CD4-positive, CD25-positive, alpha-beta regulatory T cell (primary cell): ENCODE data around the gene RBM38. TPM values are rescaled to one million over a fixed set of nuclear protein-coding genes. Genes with fewer than 3 reads are reported as not detected.

ENCODE experiments used
- ATAC-seq, 2 donors: fragments of 150-1000 bp; cut with Tn5 transposase; one replicate each; pipeline ENCODE4 v1.10.0; 2021; ENCODE audit warnings: low read depth in 2 of 2, moderate number of reproducible peaks in 2 of 2, moderate library complexity in 1 of 2
- DNase-seq, 3 donors: peaks; one replicate each; pipeline versions ENCODE4 v3.0.0 to v3.0.0-alpha.2; 2012 to 2022; ENCODE audit warnings: mixed read lengths in 1 of 3
- H3K27ac ChIP-seq: one replicate; pipeline ENCODE4 v1.7.0; 2013; ENCODE audit warnings: mild to moderate bottlenecking, low read length; ENCODE audit not compliant: insufficient read depth, poor library complexity, severe bottlenecking
- H3K27me3 ChIP-seq: one replicate; pipeline ENCODE4 v1.7.0; 2013; ENCODE audit warnings: low read length; ENCODE audit not compliant: control insufficient read depth, insufficient read depth
- H3K36me3 ChIP-seq: one replicate; pipeline ENCODE4 v1.7.0; 2013; ENCODE audit warnings: mild to moderate bottlenecking, low read length, moderate library complexity; ENCODE audit not compliant: control insufficient read depth, insufficient read depth
- H3K4me1 ChIP-seq: 2 replicates; pipeline ENCODE4 v1.7.0; 2013; ENCODE audit warnings: mild to moderate bottlenecking, low read length; ENCODE audit not compliant: insufficient read depth, control insufficient read depth, poor library complexity, severe bottlenecking
- H3K4me3 ChIP-seq: one replicate; pipeline ENCODE4 v1.7.0; 2013; ENCODE audit warnings: low read depth, mild to moderate bottlenecking, low read length, moderate library complexity
- H3K9me3 ChIP-seq, 2 experiments: 1 replicate in 1 of 2; 2 replicates in 1 of 2; pipeline ENCODE4 v1.7.0; 2013; ENCODE audit warnings: low read length in 2 of 2, mild to moderate bottlenecking in 1 of 2, moderate library complexity in 1 of 2; ENCODE audit not compliant: control insufficient read depth in 2 of 2
- H3K27ac Mint-ChIP-seq, 3 donors: one replicate each; pipeline ENCODE4 v1.8.0; 2020 to 2022; ENCODE audit warnings: mild to moderate bottlenecking in 3 of 3, mixed read lengths in 3 of 3, moderate library complexity in 2 of 3
- H3K27me3 Mint-ChIP-seq: one replicate; pipeline ENCODE4 v1.8.0; 2022; ENCODE audit warnings: mild to moderate bottlenecking, mixed read lengths
- H3K36me3 Mint-ChIP-seq: one replicate; pipeline ENCODE4 v1.8.0; 2020; ENCODE audit warnings: mixed read lengths
- H3K4me1 Mint-ChIP-seq, 4 donors: one replicate each; pipeline ENCODE4 v1.8.0; 2020 to 2022; ENCODE audit warnings: mixed read lengths in 4 of 4, mild to moderate bottlenecking in 1 of 4
- H3K4me3 Mint-ChIP-seq, 4 donors: one replicate each; pipeline ENCODE4 v1.8.0; 2020 to 2022; ENCODE audit warnings: mild to moderate bottlenecking in 4 of 4, mixed read lengths in 4 of 4, moderate library complexity in 3 of 4
- H3K9me3 Mint-ChIP-seq, 7 donors: one replicate each; pipeline ENCODE4 v1.8.0; 2020 to 2022; ENCODE audit warnings: mixed read lengths in 7 of 7, mild to moderate bottlenecking in 3 of 7, moderate library complexity in 2 of 7
- polyA plus RNA-seq, 4 donors: library from polyadenylated mRNA; unstranded; fragments of 300-500 nt; fragmentation: Illumina TruSeq; gene quantifications; one replicate each; pipeline ENCODE4 v1.2.3, GENCODE V29; 2021
- total RNA-seq: library from RNA; stranded (reverse); gene quantifications from one replicate; pipeline ENCODE4 v1.2.3, GENCODE V29; 2022

The RBM38 gene
- total and polyA plus RNA-seq, 5 donors from 2014 or later: 71.9 to 322 (median 126) TPM

DNA sequence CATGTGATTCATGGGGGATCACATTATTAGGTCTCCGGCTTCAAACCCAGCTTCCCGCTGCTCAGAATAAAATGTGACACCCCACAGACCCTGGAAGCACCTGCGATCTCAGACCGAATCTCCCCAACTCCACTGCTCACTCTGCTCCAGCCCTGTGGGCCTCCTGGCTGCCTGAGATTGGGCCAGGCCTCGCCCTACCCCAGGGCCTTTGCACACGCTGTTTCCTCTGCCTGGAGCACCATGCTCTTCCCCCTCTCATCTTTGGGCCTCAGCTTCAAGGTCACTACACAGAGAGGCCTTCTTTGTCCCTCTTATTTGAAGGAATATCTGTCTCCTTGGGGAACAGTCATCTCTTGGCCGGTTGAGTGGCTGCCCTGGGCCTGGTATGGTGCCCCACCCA lies 48.8 kb downstream of the RBM38 start:
- H3K9me3 Mint-ChIP-seq: peaks cover 0 to 1% (median 0%) of the 10 kb centered on the region in 7 donors
- Histone ChIP-seq H3K4me1 (peaks cover 16% of the 10 kb centered on the region), H3K27ac (no peak overlapping the region), H3K9me3 (no peaks in the 10 kb centered on the region), H3K27me3 (no peaks in the 10 kb centered on the region), H3K4me3 (no peak overlapping the region), H3K36me3 (no peaks in the 10 kb centered on the region)
- no peak overlapping the region for H3K4me3 Mint-ChIP-seq
- H3K4me1 Mint-ChIP-seq: peaks cover under 1 to 30% (median 15%) of the 10 kb centered on the region in 4 donors
- H3K27ac Mint-ChIP-seq: peak overlapping the region in 1 of 3 donors; percentile 73
- ATAC-seq (no peak), DNase-seq (no peak)
- H3K36me3 Mint-ChIP-seq: no peaks in the 10 kb centered on the region
- no peaks in the 10 kb centered on the region for H3K27me3 Mint-ChIP-seq

DNA sequence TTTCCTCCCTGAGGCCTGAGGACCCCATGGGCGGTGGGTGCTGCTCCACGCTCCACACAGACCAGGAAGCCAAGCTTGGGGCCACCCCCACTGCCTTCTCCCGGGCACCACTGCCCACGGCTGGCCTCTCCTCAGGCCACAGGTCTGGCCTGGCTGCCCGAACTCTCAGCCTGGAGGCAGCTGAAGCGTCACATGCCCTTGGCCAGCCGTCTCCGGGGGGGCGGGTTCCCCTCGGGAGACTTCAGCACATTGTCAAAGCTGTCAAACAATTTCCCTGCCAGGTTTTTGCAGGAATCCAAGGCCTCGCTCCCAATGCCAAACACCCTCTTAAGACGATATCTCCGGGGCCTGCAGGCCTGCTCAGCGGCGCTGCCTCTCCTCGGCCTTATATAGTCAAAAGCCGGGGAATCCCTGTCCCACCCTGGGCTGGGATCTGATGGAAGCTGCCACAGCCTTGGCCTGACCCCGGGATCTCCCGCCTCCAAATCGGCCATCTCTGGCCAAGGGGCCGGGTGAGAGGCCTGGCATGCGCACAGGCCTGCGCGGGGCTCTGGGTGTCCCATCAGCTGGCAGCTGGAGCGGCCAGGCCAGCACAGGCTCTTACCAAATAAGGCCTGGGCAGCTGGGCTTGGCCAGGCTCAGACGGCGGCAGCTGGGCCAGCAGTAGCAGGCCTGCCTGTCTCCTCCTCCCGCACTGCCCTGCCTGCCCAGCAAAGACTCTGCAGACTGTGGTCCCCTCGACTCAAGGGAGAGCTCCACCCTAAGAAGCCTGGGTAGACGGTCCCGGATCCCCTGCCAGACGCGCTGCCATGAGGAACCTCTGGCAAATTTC lies 49.7 kb downstream of the RBM38 start:
- no peaks in the 10 kb centered on the region for H3K9me3 ChIP-seq
- Mint-ChIP-seq H3K27ac (no peak overlapping the region), H3K36me3 (no peaks in the 10 kb centered on the region), H3K4me3 (no peak overlapping the region), H3K27me3 (peaks cover 4% of the 10 kb centered on the region), H3K4me1 (peaks cover 0 to 21% (median 10%) of the 10 kb centered on the region in 4 donors), H3K9me3 (peaks cover 0 to 1% (median 0%) of the 10 kb centered on the region in 7 donors)
- no peaks in the 10 kb centered on the region for H3K36me3 ChIP-seq
- H3K4me1 ChIP-seq: peaks cover 7% of the 10 kb centered on the region
- DNase-seq (no peak), ATAC-seq (no peak)
- H3K27me3 ChIP-seq: no peaks in the 10 kb centered on the region
- H3K4me3 ChIP-seq: no peak overlapping the region
- no peak overlapping the region for H3K27ac ChIP-seq

DNA sequence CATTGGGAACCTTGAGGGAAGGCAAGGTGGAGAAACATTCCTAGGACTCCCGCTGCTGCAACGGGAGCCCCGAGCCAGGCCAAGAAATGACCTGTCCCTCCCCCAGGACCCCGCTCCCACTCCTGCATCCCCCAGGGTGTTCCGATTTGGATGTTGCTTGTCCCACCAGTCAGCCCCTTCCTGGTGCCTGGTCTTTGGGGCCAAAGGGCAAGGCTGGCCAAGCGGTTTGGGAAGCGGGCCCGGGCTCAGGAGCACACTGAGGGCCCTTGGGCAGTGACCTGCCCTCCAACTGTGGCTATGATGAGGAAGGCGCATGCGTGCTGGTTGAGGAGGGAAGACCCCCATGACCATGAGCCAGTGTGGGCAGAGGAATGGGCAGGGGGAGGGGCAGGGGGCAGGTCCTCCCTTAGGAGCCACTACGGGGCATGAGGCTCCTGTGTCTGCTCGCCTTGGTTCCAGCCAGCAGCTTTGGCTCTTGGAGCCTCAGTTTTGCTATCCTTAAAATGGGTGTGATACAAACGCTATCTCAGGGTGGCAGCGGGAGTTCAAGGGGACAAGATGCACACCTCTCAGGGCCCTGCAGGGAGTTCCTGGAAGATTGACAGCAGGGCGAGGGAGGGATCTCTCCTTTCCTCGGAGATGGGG lies 50.4 kb downstream of the RBM38 start:
- Histone ChIP-seq H3K4me1 (peaks cover 5% of the 10 kb centered on the region), H3K9me3 (no peaks in the 10 kb centered on the region), H3K27ac (no peak overlapping the region), H3K36me3 (no peaks in the 10 kb centered on the region), H3K4me3 (no peak overlapping the region), H3K27me3 (no peaks in the 10 kb centered on the region)
- Mint-ChIP-seq H3K27me3 (peaks cover 4% of the 10 kb centered on the region), H3K27ac (no peak overlapping the region), H3K9me3 (peaks cover 0 to 1% (median 0%) of the 10 kb centered on the region in 7 donors), H3K4me1 (peaks cover 0 to 17% (median 8%) of the 10 kb centered on the region in 4 donors), H3K36me3 (no peaks in the 10 kb centered on the region), H3K4me3 (peak overlapping the region in 1 of 4 donors; percentile 54)
- no peak for ATAC-seq
- DNase-seq: no peak

DNA sequence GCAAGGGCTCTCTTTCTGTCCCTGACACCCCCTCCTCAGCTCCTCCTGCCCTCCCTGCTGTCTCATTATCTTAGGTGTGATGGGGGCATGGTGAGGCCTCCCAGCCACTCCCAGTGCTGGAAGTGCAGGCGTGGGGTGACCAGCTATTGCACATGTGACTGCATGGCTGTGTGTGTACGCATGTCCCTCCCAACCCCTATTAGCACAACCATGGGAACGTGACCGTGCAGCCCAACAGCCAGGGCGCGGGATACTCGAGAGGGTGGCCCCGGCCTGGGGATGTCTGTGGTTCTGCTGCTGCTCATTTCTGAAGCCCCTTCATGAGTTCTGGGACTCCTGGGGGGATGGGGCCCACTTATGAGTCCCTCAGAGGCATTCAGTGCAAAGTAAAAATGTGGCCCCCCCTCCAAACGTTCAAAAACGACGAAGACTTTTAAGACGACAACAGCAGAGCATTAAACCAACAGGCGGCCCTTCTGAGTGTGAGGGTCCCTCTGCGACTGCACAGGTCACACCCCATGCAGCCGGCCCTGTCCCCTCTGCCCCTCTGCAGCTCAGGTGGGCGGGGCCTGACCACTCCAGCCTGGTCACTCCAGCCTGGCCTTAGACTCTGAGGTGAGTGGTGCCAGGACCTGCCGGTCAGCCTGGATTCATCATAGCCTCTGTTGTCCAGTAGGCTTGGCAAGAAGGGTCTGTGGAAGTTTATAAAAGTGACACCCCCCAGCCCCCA lies 51.1 kb downstream of the RBM38 start:
- H3K36me3 Mint-ChIP-seq: no peaks in the 10 kb centered on the region

DNA sequence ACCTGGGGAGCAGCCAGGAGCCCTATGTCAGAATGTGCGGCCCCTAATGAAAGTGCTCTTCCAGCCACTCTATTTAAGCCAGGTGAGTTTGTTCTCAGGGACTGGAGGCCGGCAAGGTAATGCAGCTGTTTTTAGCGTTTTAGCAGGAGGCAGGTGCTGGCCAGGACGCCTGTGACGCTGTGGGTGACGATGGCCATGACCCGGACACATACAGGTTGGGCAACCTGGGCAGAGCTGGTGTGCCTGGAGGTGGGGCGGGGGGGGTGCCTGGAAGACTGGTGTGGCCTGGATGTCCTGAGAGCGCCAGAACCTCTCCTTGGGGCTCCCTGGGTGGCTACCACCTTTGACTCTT lies 51.7 kb downstream of the RBM38 start:
- H3K27me3 ChIP-seq: no peaks in the 10 kb centered on the region
- H3K27me3 Mint-ChIP-seq: peaks cover 4% of the 10 kb centered on the region
- H3K4me1 Mint-ChIP-seq: peaks cover 0 to 11% (median 8%) of the 10 kb centered on the region in 4 donors
- H3K4me3 ChIP-seq: no peak overlapping the region
- no peak overlapping the region for H3K4me3 Mint-ChIP-seq
- no peak for ATAC-seq
- H3K36me3 Mint-ChIP-seq: no peaks in the 10 kb centered on the region
- peaks cover 0 to 1% (median 0%) of the 10 kb centered on the region in 7 donors for H3K9me3 Mint-ChIP-seq
- no peak overlapping the region for H3K27ac ChIP-seq
- peaks cover 5% of the 10 kb centered on the region for H3K4me1 ChIP-seq
- no peaks in the 10 kb centered on the region for H3K9me3 ChIP-seq
- peak overlapping the region in 1 of 3 donors; percentile 76 for H3K27ac Mint-ChIP-seq
- no peak for DNase-seq
- H3K36me3 ChIP-seq: no peaks in the 10 kb centered on the region

More for the DNA sequence above, 51.1 kb downstream of the RBM38 start:
- ATAC-seq (no peak), DNase-seq (no peak)
- Mint-ChIP-seq H3K4me1 (peaks cover 0 to 15% (median 8%) of the 10 kb centered on the region in 4 donors), H3K27me3 (peaks cover 4% of the 10 kb centered on the region), H3K27ac (peak overlapping the region in 1 of 3 donors; percentile 76), H3K4me3 (no peak overlapping the region), H3K9me3 (peaks cover 0 to 1% (median 0%) of the 10 kb centered on the region in 7 donors)
- no peaks in the 10 kb centered on the region for H3K36me3 ChIP-seq
- peaks cover 5% of the 10 kb centered on the region for H3K4me1 ChIP-seq
- H3K4me3 ChIP-seq: no peak overlapping the region
- no peaks in the 10 kb centered on the region for H3K27me3 ChIP-seq
- no peak overlapping the region for H3K27ac ChIP-seq
- H3K9me3 ChIP-seq: no peaks in the 10 kb centered on the region

DNA sequence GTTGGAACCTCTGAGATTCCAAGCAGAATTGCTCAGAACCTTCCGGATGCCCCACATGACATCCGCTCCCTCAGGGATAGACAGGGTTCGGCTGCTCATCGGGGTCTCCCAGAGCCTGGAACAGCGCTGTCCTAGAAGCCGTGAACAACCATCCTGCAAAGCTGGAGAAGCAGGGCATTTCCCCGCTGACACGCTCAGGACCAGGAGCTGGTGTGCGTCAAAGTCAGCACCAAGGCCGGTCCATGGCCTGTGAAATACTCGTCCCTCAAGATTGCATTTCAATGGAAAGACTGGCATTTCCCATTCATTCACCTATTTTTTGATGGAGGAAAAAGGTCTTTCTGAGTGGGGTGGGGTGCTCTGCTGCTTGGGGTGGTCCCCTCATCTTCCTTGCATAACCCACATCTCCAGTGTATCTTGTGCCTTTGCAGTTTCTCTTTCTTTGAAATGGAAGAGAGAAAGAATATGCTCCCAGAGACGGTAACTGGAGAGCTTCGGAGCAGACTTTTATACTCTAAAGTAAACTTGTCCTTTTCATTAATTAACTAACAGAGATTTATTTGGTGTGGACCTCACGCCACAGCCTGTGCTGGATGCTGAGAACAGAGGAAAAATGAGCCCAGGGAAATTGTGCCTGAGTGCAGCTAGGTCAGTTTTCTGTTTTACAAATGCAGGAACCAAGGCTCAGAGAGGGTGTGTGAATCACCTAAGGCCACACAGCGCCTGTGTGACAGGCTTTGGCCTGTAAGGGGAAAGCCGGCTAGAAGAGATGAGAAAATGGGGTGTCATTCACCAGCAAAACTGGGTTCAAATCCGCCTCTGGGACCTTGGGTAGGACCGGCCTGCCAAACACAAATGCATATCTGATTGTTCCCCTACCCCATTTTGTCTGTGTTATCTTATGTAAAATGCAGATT lies 52.4 kb downstream of the RBM38 start:
- Histone ChIP-seq H3K4me3 (no peak overlapping the region), H3K36me3 (no peaks in the 10 kb centered on the region), H3K27me3 (no peaks in the 10 kb centered on the region), H3K4me1 (peaks cover 5% of the 10 kb centered on the region), H3K9me3 (no peaks in the 10 kb centered on the region), H3K27ac (no peak overlapping the region)
- peaks cover 0 to under 1% (median 0%) of the 10 kb centered on the region in 7 donors for H3K9me3 Mint-ChIP-seq
- no peak overlapping the region for H3K4me3 Mint-ChIP-seq
- no peaks in the 10 kb centered on the region for H3K36me3 Mint-ChIP-seq
- peaks cover 4% of the 10 kb centered on the region for H3K27me3 Mint-ChIP-seq
- peaks cover 0 to 11% (median 7%) of the 10 kb centered on the region in 4 donors for H3K4me1 Mint-ChIP-seq
- ATAC-seq (no peak), DNase-seq (no peak)
- H3K27ac Mint-ChIP-seq: peak overlapping the region in 1 of 3 donors; percentile 52
